GM18499 (cell line): ENCODE measurements around the gene TTC38.
"Not testable (repeated sequence)": the region's sequence is repeated elsewhere in the genome, so short reads cannot be mapped to it uniquely, and the experiment has no call there.

Source experiments
- ATAC-seq: cut with Tn5 transposase; IDR thresholded peaks from one replicate; pipeline ENCODE4 v1.9.1; 2021; ENCODE audit warnings: moderate number of reproducible peaks; ENCODE audit not compliant: insufficient read depth, unreplicated experiment

TTC38 gene

GRCh38 chr22:46293577-46294260 is 25.9 kb downstream of the TTC38 start:
- no peak for ATAC-seq

- ATAC-seq: no peak
Measured at GRCh38 chr22:46294784-46295183, 27.0 kb downstream of the TTC38 start.

- ATAC-seq: no peak
Measured at GRCh38 chr22:46295277-46295971, 27.6 kb downstream of the TTC38 start.

DNA sequence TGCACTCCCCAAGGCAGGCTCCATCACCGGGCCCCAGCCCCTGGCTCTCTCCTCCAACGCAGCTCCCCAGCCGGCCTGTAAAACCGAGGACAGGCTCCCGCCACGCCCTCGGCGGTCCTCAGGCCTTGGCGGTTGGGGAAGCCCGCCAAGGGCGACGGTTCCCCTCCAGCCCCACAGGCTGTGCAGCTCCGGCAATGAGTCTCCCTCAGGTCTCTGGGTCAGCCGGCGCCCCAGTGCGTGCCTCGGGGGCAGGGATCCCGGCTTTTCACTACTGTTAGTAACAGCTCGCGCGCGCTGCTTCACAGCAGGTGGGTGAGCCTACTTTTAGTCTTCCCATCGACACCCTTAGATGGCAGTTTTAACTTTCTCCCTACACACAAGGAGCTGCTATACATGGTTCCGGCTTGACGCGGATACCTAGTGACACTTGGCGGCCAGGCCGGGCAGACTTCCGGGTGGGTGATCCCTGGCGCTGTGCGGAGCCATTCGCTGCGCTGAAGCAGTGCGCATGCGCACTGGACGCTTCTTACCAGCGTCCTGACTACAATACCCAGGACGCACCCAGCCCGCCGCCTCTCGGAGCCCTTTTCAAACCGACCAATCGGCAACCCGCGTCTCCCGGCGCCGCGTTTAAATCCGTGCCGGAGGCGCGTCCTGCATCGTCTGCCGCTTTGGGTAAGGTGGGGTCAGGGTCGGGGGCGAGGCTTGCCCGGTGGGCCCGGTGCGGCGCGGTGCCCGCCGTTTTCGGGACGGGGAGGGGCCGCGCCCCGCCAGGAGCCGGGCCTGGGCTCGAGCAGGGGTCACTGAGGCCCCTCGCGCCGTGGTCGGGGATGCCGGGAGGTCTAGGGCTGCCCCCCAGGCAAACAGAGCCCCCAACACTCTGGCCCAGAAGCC is 28.7 kb downstream of the TTC38 start, which contains the start of gene GTSE1:
Gene GTSE1 (plus strand): TSS at position 614 of the 894 bp plus-strand sequence. CDS start 531 bp downstream, outside the sequence.
- peak; percentile 46 for ATAC-seq

- ATAC-seq: no peak
Measured at GRCh38 chr22:46297151-46297812, 29.5 kb downstream of the TTC38 start.

- no peak for ATAC-seq
Measured at GRCh38 chr22:46299101-46299500, 31.3 kb downstream of the TTC38 start.

- no peak for ATAC-seq
Measured at GRCh38 chr22:46300491-46300890, 32.7 kb downstream of the TTC38 start.

DNA sequence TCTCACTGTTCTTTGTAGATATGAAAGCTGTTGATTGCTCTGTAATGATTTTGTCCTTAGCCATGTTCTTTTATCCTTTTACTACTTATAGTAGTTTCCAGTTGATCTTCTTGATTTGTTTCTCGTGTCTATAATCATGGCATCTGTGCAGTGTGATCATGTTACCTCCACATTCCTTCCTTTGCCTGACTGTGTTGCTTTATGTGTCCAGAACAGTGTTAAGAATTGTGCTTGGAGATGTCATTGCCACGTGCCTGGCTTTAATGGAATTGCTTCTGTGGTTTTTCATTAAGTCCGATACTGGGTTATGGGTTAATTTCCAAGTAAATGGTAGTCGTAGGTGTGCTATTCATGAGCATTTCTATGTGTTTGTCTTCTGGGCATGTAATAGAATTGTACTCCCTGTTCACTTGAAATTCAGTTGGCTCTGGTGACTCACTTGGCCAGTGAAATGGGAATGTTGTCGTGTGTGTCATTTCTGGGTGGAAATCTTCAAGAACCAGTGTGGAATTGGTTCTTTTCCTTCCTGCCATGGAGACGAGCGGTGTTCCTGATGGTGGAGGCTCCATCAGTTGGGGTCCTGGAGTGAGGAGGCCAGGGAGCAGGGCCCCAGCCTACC is 35.6 kb downstream of the TTC38 start:
- no peak for ATAC-seq

- no peak for ATAC-seq
Measured at GRCh38 chr22:46308283-46308988, 40.6 kb downstream of the TTC38 start.

DNA sequence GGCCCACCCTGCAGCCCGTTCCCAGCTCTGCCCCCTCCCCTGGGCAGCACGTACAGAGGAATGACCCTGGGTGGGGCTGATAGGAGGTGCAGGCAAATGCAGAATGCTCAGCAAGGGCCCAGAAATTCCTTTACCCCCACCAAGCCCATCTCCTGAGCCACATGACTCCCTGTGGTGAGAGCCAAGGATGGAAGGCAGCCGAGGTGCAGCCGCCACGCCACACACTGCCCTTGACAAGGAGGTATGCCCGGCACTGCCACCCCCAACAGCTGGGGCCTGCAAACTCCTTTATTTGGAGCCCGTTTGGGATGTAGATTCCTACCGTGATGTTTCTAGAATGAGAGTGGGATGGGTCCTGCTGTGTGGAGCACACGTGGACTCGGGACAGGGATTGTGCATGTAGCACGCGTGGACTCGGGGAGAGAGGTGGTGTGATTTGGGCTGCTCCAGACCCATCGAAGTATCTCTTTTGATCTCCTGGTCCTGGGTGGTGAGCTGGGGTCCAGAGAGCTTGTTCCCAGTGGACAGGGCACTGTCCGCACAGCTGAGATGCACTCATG is 41.8 kb downstream of the TTC38 start:
- no peak for ATAC-seq

GRCh38 chr22:46312056-46312455 is 44.2 kb downstream of the TTC38 start:
- ATAC-seq: no peak

DNA sequence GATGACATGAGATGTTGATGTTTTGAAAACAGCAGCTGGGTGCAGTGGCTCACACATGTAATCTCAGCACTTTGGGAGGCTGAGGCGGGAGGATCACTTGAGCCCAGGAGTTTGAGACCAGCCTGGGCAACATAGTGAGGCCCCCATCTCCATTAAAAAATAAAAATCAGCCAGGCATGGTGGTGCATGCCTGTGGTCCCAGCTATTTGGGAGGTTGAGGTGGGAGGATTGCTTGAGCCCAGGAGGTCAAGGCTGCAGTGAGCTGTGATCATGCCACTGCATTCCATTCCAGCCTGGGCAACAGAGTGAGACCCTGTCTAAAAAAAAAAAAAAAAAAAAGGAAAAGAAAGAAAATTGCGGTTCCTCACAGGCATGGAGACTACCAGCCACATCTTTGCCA is 45.0 kb downstream of the TTC38 start:
- not testable (repeated sequence) for ATAC-seq

DNA sequence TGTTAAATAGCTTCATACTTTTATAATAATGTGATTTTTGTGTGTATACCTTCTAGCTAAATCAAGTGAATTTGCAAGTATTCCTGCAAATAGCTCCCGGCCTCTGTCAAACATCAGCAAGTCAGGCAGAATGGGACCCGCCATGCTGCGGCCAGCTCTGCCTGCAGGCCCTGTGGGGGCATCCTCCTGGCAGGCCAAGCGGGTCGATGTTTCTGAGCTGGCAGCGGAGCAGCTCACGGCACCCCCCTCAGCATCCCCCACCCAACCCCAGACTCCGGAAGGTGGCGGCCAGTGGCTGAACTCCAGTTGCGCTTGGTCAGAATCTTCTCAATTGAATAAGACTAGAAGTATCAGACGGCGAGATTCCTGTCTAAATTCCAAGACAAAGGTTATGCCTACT is 48.2 kb downstream of the TTC38 start:
- ATAC-seq: no peak

DNA sequence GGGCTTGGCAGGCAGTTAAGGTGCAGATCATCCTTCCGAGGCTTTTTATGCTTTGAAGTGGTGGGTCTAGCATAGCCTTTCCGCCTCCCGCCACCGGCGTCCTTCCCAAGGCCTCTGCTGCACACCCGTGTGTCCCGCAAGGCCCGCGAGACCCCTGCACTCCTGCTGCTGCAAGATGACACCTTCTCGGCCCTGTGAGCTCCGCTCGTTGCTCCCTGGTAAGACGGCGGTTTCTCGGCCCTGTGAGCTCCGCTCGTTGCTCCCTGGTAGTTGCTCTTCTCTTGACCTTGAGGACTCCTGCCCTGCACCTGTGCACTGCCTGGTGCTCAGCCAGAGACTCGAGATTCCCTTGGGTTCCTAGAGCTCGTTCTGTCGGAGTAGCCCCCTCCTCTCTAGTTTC is 49.8 kb downstream of the TTC38 start:
- ATAC-seq: no peak

- ATAC-seq: no peak
Measured at GRCh38 chr22:46318576-46318975, 50.8 kb downstream of the TTC38 start.

DNA sequence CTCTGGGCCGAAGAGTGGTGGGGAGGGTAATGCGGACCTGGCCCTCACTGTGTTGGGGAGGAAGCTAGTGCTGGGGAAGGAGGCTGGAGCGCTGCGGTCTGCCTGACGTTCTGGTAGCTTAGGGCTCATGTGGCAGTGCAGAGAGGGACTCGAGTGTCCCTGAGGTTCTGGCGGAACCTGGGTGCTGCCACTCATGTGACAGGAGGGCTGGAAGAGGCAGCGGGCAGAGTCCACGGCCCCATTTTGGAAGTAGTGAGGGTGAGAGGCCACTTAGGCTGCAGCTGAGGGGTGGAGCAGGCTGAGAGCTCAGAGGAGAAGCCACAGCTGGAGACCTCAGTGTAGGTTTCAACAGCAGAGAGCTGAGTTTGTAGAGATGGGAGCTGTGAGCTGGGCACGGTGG is 51.5 kb downstream of the TTC38 start:
- no peak for ATAC-seq

- no peak for ATAC-seq
Measured at GRCh38 chr22:46320166-46320710, 52.4 kb downstream of the TTC38 start.

DNA sequence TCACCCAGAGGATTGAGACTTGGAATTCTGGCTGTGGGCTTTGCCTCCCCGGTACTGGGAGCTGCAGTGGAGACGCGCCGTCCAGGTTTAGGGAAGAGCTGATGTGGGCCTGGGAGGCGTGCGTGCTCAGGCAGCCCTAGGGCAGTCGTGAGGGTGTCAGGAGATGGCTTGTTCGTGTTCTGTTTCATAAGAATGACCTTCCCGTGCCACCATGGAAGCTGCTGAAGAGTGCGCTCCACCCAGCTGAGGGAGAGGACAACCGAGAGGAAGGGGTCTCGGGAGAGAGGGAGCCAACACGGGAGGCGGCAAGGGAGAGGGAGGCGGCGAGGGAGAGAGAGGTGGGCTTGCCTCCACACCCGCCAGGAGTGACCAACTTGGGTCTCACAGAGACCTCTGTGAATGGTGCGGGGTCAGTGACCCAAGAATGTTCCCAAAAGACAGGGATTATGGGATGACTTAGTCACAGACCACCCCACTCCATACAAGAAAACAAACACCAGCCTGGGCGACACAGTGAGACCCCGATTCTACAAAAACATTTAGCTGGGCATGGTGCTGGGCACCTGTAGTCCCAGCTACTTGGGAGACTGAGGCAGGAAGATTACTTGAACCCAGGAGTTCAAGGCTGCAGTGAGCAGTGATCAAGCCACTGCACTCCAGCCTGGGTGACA is 53.0 kb downstream of the TTC38 start:
- no peak for ATAC-seq
